Kasumi-1 (cell line): ENCODE data around the gene ROGDI.
A peak's percentile ranks its signal among the peaks of the same experiment; 100 is the strongest.
"Not testable (repeated sequence)": the region's sequence is repeated elsewhere in the genome, so short reads cannot be mapped to it uniquely, and the experiment has no call there.

ENCODE experiments used
- DNase-seq, 2 experiments: peaks; one replicate each; lab custom pipeline; 2025; lab: John Stamatoyannopoulos, UW

ROGDI gene

DNA sequence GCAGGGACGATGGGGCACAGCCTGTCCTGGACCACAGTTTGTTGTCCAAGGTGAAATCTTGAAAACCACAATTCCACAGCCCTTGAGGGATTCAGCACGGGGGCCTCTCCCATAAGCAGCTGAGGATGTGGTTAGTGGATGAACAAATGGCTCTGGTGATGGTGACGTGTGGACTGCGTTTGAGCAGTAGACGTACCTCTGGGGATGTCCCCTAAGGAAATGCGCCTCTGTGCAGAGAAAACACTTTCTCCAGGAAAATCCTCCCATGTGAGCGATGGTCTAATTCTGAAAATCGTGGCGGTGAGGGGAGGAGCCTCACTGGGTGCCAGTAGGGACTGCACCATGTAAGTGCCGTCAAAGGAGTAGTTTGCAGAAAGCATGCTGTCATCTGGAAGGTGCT is 11.6 kb downstream of the ROGDI start:
- no peak for DNase-seq

DNA sequence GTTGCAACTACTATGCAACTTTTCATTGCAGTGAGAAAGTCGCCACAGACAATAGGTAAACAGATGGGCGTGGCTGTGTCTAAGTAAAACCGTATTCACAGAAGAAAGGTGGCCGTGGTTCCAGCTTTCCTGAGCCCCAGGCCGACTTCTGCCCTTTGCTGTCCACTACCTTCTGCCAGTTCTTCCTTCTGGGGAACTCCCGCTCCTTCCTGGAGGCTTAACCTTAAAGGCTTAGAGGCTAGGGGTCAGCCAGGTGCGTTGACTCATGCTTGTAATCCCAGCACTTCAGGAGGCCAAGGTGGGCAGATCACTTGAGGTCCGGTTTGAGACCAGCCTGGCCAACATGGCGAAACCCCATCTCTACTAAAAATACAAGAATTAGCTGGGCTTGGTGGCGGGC is 12.2 kb downstream of the ROGDI start:
- no peak for DNase-seq

DNA sequence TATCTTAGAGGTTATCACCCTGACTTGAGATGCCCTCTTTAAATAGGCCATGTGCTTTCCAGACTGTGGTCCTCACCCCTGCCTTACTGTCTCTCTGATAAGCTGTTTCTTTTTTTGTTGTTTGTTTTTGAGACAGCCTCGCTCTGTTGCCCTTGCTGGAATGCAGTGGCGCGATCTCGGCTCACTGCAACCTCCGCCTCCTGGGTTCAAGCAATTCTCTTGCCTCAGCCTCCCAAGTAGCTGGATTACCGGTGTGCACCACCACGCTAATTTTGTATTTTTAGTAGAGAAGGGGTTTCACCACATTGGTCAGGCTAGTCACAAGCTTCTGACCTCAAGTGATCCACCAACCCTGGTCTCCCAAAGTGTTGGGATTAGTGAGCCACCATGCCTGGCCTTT is 13.5 kb downstream of the ROGDI start:
- DNase-seq = no peak

- no peak for DNase-seq
Measured at GRCh38 chr16:4788489-4788889, 13.9 kb downstream of the ROGDI start.

- DNase-seq = no peak
Measured at GRCh38 chr16:4787627-4788482, 14.6 kb downstream of the ROGDI start, which contains the start of gene SEPTIN12. Gene SEPTIN12 (minus strand): TSS chr16:4788345. CDS start chr16:4787645, 700 bp downstream.

GRCh38 chr16:4787068-4787467 is 15.4 kb downstream of the ROGDI start:
- DNase-seq = no peak

DNA sequence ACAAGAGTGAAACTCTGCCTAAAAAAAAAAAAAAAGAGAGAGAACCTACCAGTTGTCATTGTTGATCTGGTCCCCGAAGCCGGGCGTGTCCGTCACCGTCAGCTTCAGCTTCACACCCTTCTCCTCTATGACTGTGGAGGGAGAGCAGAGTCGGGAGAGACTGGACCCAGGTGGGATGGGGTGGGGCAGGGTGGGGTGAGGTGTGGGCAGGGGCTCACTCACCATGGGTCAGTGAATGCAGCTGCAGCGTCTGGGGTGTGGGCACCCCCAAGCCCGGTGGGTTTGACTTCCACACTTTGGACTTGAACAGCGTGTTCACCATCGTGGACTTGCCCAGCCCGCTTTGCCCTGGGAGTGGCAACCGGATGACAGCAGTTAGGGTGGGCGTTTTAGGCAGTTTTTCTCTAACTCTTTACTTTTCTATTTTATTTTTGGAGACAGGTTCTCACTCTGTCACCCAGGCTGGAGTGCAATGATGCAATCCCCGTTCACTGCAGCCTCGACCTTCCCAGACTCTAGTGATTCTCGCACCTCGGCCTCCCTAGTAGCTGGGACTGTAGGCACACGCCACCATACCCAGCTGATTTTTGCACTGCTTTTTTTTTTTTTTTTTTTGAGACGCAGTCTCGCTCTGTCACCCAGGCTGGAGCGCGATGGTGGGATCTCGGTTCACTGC is 16.5 kb downstream of the ROGDI start:
- DNase-seq = no peak

- not testable (repeated sequence) for DNase-seq
Measured at GRCh38 chr16:4784444-4784987, 17.9 kb downstream of the ROGDI start.

- DNase-seq = no peak
Measured at GRCh38 chr16:4783951-4784336, 18.5 kb downstream of the ROGDI start.

- DNase-seq = no peak
Measured at GRCh38 chr16:4783251-4783950, 19.0 kb downstream of the ROGDI start.

- no peak for DNase-seq
Measured at GRCh38 chr16:4780235-4780634, 22.2 kb downstream of the ROGDI start.

GRCh38 chr16:4778050-4778392 is 24.4 kb downstream of the ROGDI start:
- no peak for DNase-seq

- no peak for DNase-seq
Measured at GRCh38 chr16:4777339-4778049, 24.9 kb downstream of the ROGDI start.

DNA sequence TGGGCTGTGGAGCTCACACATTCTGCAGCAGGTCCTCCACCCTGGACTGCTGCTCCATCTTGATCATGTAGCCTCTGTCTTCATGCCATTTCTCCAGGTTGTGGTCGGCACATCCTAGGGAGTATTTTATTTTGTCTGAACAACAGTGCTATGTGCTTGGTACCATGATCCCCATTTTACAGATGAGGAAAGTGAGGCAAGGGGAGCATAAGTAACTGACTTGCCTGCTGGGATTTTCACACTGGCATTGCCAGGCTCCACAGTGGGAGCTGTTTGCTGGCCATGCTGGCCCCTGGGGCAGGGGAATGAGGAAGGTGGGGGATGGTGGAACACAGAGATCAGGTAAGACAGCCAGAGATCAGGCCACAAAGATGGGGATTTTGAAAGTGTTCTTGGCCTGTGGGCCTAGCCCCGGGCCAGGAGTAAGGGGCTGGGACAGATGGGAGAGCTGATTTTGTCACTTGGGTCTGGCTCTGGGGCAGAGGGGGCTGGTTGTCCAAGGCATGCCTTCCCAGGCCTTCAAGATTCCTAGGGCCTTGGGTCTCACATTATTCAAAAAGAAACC is 26.2 kb downstream of the ROGDI start:
- no peak for DNase-seq

DNA sequence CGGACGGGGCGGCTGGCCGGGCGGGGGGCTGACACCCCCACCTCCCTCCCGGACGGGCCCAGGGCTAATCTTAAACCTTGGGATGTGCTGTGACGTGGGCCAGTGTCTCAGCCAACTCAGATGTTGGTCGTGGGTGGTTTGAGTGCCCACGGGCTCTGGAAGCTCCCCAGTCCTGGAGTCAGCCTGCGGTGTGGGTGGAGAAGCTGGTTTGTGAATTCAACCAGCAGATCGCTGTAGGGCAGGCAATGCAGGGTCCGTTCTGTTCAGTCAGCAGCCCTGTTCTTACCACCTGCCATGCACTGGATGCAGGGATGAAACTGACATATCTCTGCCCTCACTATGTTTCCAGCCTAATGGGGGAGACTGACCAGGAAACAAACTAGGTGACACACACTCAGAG is 27.4 kb downstream of the ROGDI start:
- no peak for DNase-seq

- DNase-seq = no peak
Measured at GRCh38 chr16:4772351-4772750, 30.1 kb downstream of the ROGDI start.

DNA sequence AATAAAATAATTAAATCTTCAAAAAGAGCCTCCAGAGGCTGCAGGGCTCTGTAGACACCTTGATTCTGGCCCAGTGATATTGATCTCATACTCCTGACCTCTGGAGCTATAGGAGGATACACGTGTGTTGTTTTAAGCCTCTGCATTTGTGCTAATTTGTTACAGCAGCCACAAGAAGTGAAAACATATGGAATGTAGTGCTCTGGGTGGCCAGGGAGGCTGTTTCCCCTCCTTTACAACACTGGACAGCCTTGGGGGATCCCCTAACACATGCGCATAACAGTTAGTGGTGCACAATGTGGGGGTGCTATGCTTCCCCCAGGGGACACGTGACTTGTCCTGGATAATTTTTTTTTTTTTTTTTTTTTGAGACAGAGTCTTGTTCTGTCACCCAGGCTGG is 30.8 kb downstream of the ROGDI start:
- no peak for DNase-seq

GRCh38 chr16:4769306-4769638 is 33.2 kb downstream of the ROGDI start:
- DNase-seq = no peak

- peak; percentile 59 to 71 for DNase-seq
Measured at GRCh38 chr16:4768549-4769305, 33.7 kb downstream of the ROGDI start.

- DNase-seq = peak in 1 of 2 experiments; percentile 8
Measured at GRCh38 chr16:4767872-4768548, 34.4 kb downstream of the ROGDI start.
